Keratinocyte (primary cell): Measurements from ENCODE around the gene TAB3. TPM values are rescaled to one million over a fixed set of nuclear protein-coding genes. Genes with fewer than 3 reads are reported as not detected.

Source experiments
- DNase-seq: peaks from one replicate; pipeline ENCODE4 v3.0.0-alpha.2; 2011; ENCODE audit warnings: low read depth, missing footprints, low spot score
- FAIRE-seq: peaks from 2 replicates; lab custom pipeline; 2011; peaks lifted over from hg19 to GRCh38; lab: Jason Lieb, UNC
- H2AFZ ChIP-seq: 2 replicates; pipeline ENCODE4 v1.6.0; 2012; ENCODE audit warnings: low read length, control low read depth, inconsistent platforms; ENCODE audit not compliant: control insufficient read depth
- H3K27ac ChIP-seq: 2 replicates; pipeline ENCODE4 v1.5.1; 2011; ENCODE audit warnings: low read length; ENCODE audit not compliant: control insufficient read depth, insufficient read depth
- H3K27me3 ChIP-seq: 3 replicates; pipeline ENCODE4 v1.6.0; 2011; ENCODE audit warnings: low read length; ENCODE audit not compliant: control insufficient read depth, insufficient read depth; ENCODE audit errors: extremely low read depth
- H3K36me3 ChIP-seq, 2 experiments: 2 replicates in 1 of 2; 3 replicates in 1 of 2; pipeline ENCODE4 v1.5.1; 2011; ENCODE audit warnings: low read length in 2 of 2, mild to moderate bottlenecking in 1 of 2; ENCODE audit not compliant: control insufficient read depth in 2 of 2, insufficient read depth in 2 of 2; ENCODE audit errors: extremely low read depth in 1 of 2
- H3K4me1 ChIP-seq: 3 replicates; pipeline ENCODE4 v1.5.1; 2011; ENCODE audit warnings: low read length; ENCODE audit not compliant: control insufficient read depth, insufficient read depth; ENCODE audit errors: extremely low read depth
- H3K4me2 ChIP-seq: 3 replicates; pipeline ENCODE4 v1.6.0; 2011; ENCODE audit warnings: low read depth, low read length; ENCODE audit not compliant: control insufficient read depth, insufficient read depth; ENCODE audit errors: extremely low read depth
- H3K4me3 ChIP-seq, 3 experiments: fragments of 200-600 bp in 1 of 3; sonication (generic) in 1 of 3; 2 replicates in 2 of 3; 3 replicates in 1 of 3; pipeline ENCODE4 v1.5.1; 2011 to 2016; ENCODE audit warnings: low read length in 3 of 3, mild to moderate bottlenecking in 3 of 3, control low read depth in 2 of 3, inconsistent platforms in 1 of 3, low read depth in 1 of 3, mixed read lengths in 1 of 3, mixed run types in 1 of 3, moderate library complexity in 1 of 3; ENCODE audit not compliant: control insufficient read depth in 2 of 3, insufficient read depth in 2 of 3; ENCODE audit errors: extremely low read depth in 1 of 3
- H3K79me2 ChIP-seq: 2 replicates; pipeline ENCODE4 v1.6.0; 2012; ENCODE audit warnings: low read length; ENCODE audit not compliant: control insufficient read depth, insufficient read depth
- H3K9ac ChIP-seq: 3 replicates; pipeline ENCODE4 v1.6.0; 2011; ENCODE audit warnings: low read length; ENCODE audit not compliant: control insufficient read depth, insufficient read depth; ENCODE audit errors: extremely low read depth
- H3K9me1 ChIP-seq: 3 replicates; pipeline ENCODE4 v1.6.0; 2011; ENCODE audit warnings: low read length; ENCODE audit not compliant: control insufficient read depth, insufficient read depth; ENCODE audit errors: extremely low read depth
- H3K9me3 ChIP-seq: 2 replicates; pipeline ENCODE4 v1.5.1; 2012; ENCODE audit warnings: low read depth, low read length; ENCODE audit not compliant: control insufficient read depth
- H4K20me1 ChIP-seq: 3 replicates; pipeline ENCODE4 v1.6.0; 2011; ENCODE audit warnings: low read length; ENCODE audit not compliant: control insufficient read depth, insufficient read depth; ENCODE audit errors: extremely low read depth
- EZH2 ChIP-seq: IDR thresholded peaks from one replicate; pipeline ENCODE4 v1.6.1; 2012; ENCODE audit warnings: inconsistent platforms, mild to moderate bottlenecking, low read length, moderate library complexity
- dilution Hi-C: fragments of 300-500 bp; cut with MboI; formaldehyde crosslinking; loops from one replicate; pipeline ENCODE4 v1.7.0; 2020; ENCODE audit warnings: low sequenced_read_pairs; ENCODE audit not compliant: extremely low pct_ligation_motif_present
- polyA minus RNA-seq, 3 experiments: library from RNA; depleted of rRNA, polyadenylated mRNA; stranded (reverse); fragments of >200 nt; gene quantifications; 1 replicate in 1 of 3; 2 replicates in 1 of 3; 3 replicates in 1 of 3; pipeline ENCODE4 v1.2.3, GENCODE V29; 2011
- polyA plus RNA-seq, 5 experiments: library from polyadenylated mRNA; depleted of rRNA in 3 of 5; stranded (reverse) in 3 of 5; stranded (forward) in 1 of 5; unstranded in 1 of 5; fragments of >200 nt; gene quantifications; 1 replicate in 1 of 5; 2 replicates in 3 of 5; 3 replicates in 1 of 5; pipeline versions ENCODE4 v1.2.1 to v1.2.3, GENCODE V29; 2011 to 2012; ENCODE audit warnings: missing spikeins in 2 of 5, low read depth in 1 of 5, low replicate concordance in 1 of 5
- TF ChIP-seq, protein P1 (sequence below), 3 experiments: IDR thresholded peaks in 1 of 3; conservative IDR thresholded peaks in 1 of 3; optimal IDR thresholded peaks in 1 of 3; 2 replicates in 2 of 3; 3 replicates in 1 of 3; pipeline versions ENCODE3 to v1.5.1; 2011; ENCODE audit warnings: low read length in 3 of 3, mild to moderate bottlenecking in 3 of 3, moderate library complexity in 2 of 3, control low read depth in 1 of 3, inconsistent platforms in 1 of 3; ENCODE audit not compliant: insufficient read depth in 2 of 3; ENCODE audit errors: extremely low read depth in 1 of 3

TAB3 gene, protein sequence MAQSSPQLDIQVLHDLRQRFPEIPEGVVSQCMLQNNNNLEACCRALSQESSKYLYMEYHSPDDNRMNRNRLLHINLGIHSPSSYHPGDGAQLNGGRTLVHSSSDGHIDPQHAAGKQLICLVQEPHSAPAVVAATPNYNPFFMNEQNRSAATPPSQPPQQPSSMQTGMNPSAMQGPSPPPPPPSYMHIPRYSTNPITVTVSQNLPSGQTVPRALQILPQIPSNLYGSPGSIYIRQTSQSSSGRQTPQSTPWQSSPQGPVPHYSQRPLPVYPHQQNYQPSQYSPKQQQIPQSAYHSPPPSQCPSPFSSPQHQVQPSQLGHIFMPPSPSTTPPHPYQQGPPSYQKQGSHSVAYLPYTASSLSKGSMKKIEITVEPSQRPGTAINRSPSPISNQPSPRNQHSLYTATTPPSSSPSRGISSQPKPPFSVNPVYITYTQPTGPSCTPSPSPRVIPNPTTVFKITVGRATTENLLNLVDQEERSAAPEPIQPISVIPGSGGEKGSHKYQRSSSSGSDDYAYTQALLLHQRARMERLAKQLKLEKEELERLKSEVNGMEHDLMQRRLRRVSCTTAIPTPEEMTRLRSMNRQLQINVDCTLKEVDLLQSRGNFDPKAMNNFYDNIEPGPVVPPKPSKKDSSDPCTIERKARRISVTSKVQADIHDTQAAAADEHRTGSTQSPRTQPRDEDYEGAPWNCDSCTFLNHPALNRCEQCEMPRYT
- polyA plus RNA-seq = 21.2 to 29.3 TPM (median 25.5 TPM) in 3 replicates
- 6.1 TPM for polyA plus RNA-seq (2011; ENCODE audit: low read depth)
- polyA plus RNA-seq (2011; cell fraction: cytosol; rRNA removed) = 14.7 and 26.2 TPM in 2 replicates
- polyA plus RNA-seq (2011; cell fraction: nucleus; rRNA removed) = 27.8 and 38.1 TPM in 2 replicates
- 13.0 and 20.5 TPM in 2 replicates for polyA plus RNA-seq (2012; ENCODE audit: low replicate concordance)
- polyA minus RNA-seq = 17.0 to 38.7 TPM (median 24.9 TPM) in 3 replicates
- 14.6 TPM for polyA minus RNA-seq (2011; cell fraction: cytosol; rRNA and poly(A)+ RNA removed)
- polyA minus RNA-seq (2011; cell fraction: nucleus; rRNA and poly(A)+ RNA removed) = 17.5 and 24.2 TPM in 2 replicates

DNA sequence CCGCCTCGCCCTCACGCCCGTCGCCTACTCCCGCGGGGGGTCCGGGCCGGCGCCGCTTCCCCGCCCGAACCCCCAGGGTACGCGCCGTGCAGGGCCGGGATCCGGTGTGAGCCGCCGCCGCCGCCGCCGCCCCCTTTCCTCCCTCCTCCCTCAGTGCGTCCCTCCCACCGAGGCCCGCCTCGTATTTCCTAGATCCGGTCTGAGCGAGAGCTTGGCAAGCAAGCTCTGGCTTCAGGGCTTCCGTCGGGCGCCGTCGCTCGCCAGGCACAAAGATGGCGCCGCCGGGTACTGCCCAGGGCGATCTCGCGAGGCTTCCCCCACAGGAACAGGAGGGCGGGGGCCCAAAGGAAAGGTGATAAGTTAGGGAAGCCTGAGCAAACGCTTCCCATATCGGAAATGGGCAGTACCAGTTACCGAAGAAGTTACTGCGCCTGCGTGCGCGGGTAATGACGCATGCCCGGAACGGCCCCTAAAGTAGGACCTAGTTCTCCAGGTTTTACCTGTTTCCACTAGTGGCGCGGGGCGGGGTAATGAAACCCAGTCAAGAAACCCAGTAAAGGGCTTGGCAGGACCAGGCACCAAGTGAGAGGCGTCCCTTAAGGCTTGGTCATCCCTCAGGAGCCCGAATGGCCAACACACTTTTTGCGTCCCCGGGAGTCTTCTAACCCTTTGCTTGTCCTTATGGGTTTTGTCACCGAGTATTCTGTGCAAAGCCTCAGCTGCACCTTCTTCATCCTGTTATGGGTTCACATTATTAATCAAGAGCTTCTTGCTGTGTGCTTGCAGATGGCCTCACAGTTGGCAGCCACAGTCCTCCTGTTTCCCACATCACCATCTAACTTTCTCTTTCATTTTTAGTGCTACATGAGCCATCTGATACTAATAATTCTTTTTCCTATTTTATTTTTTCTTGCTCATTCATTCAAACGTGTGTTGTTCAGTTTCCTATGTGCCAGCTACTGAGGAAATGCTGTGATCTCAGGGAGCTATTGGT lies at the start of gene TAB3:
TAB3 (minus strand) TSS at position 108 of the 994 bp plus-strand sequence. CDS start 29,666 bp downstream, outside the sequence.
- no peaks in the 10 kb centered on the region for H3K36me3 ChIP-seq
- peak within 1 kb of the TSS; percentile 85 for H3K9ac ChIP-seq
- dilution Hi-C loops = no loop called here
- DNase-seq (peak; percentile 75), FAIRE-seq (peak; percentile 5)
- H4K20me1 ChIP-seq = peaks cover 4% of the 10 kb centered on the region
- H3K9me3 ChIP-seq = no peaks in the 10 kb centered on the region
- H3K9me1 ChIP-seq = no peaks in the 10 kb centered on the region
- peaks cover 43% of the 10 kb centered on the region for H3K79me2 ChIP-seq
- H3K4me1 ChIP-seq = peaks cover 23% of the 10 kb centered on the region
- peak within 1 kb of the TSS; percentile 71 for H3K27ac ChIP-seq
- TF ChIP-seq, protein P1, sequence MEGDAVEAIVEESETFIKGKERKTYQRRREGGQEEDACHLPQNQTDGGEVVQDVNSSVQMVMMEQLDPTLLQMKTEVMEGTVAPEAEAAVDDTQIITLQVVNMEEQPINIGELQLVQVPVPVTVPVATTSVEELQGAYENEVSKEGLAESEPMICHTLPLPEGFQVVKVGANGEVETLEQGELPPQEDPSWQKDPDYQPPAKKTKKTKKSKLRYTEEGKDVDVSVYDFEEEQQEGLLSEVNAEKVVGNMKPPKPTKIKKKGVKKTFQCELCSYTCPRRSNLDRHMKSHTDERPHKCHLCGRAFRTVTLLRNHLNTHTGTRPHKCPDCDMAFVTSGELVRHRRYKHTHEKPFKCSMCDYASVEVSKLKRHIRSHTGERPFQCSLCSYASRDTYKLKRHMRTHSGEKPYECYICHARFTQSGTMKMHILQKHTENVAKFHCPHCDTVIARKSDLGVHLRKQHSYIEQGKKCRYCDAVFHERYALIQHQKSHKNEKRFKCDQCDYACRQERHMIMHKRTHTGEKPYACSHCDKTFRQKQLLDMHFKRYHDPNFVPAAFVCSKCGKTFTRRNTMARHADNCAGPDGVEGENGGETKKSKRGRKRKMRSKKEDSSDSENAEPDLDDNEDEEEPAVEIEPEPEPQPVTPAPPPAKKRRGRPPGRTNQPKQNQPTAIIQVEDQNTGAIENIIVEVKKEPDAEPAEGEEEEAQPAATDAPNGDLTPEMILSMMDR (optimal IDR thresholded peaks at IDR 0.05 in 1 of 3, IDR thresholded peaks at IDR 0.05 in 1 of 3, conservative IDR thresholded peaks at IDR 0.05 in 1 of 3; ENCODE audit: extremely low read depth in 1 of 3, insufficient read depth in 2 of 3, low read length in 3 of 3) = no peak
- TF ChIP-seq EZH2 = no peak
- peak within 1 kb of the TSS; percentile 88 for H3K4me2 ChIP-seq
- H3K27me3 ChIP-seq = no peaks in the 10 kb centered on the region
- H2AFZ ChIP-seq = peak within 1 kb of the TSS; percentile 57
- H3K4me3 ChIP-seq = peak within 1 kb of the TSS; percentile 63 to 79 (median 72)

DNA sequence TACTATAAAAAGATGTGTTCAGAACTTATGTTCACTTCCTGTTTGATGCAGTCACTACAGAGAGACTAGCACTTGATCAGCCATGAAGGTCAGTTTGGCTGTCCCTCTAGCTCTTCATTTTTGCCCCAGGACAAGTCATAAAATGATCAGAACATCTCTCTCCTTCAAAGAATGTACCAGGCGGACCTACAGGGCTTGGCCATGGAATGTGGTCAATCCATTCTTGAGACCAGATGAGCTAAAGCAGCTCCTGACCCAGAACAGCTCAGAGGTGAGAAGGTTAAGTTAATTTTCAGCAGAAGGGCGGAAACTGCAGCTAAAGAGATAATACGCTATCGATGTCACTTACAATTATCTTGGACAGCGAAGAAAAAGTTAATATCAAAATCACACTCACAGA lies 49.2 kb upstream of the TAB3 start:
- no peaks in the 10 kb centered on the region for H3K79me2 ChIP-seq
- H3K9me1 ChIP-seq = no peaks in the 10 kb centered on the region
- H3K4me3 ChIP-seq = no peak overlapping the region
- TF ChIP-seq EZH2 = no peak
- TF ChIP-seq, protein P1 (optimal IDR thresholded peaks at IDR 0.05 in 1 of 3, IDR thresholded peaks at IDR 0.05 in 1 of 3, conservative IDR thresholded peaks at IDR 0.05 in 1 of 3; ENCODE audit: extremely low read depth in 1 of 3, insufficient read depth in 2 of 3, low read length in 3 of 3) = no peak
- dilution Hi-C loops = no loop called here
- no peak overlapping the region for H3K4me2 ChIP-seq
- H3K9me3 ChIP-seq = no peaks in the 10 kb centered on the region
- no peaks in the 10 kb centered on the region for H3K36me3 ChIP-seq
- no peak overlapping the region for H2AFZ ChIP-seq
- no peaks in the 10 kb centered on the region for H3K4me1 ChIP-seq
- H3K27me3 ChIP-seq = no peaks in the 10 kb centered on the region
- H4K20me1 ChIP-seq = no peaks in the 10 kb centered on the region
- H3K27ac ChIP-seq = no peak overlapping the region
- FAIRE-seq = no peak
- H3K9ac ChIP-seq = no peak overlapping the region
- DNase-seq = no peak
